Right cardiac atrium (tissue), 5 donors: ENCODE measurements around the gene STXBP5. TPM values are rescaled to one million over a fixed set of nuclear protein-coding genes. Genes with fewer than 3 reads are reported as not detected.

ENCODE experiments used
- ATAC-seq, 2 donors: fragments of 200-7000 bp; cut with Tn5 transposase; one replicate each; pipeline versions ENCODE4 v1.8.0 to v1.9.1; 2020; ENCODE audit warnings: moderate library complexity in 2 of 2, mild to moderate bottlenecking in 1 of 2
- DNase-seq, 3 donors: peaks; one replicate each; pipeline ENCODE4 v3.0.0-alpha.2; 2020
- H3K27ac ChIP-seq: one replicate; pipeline ENCODE4 v1.5.1; 2013; ENCODE audit warnings: mild to moderate bottlenecking, low read length, control low read depth, moderate library complexity
- H3K27me3 ChIP-seq: one replicate; pipeline ENCODE4 v1.6.1; 2013; ENCODE audit not compliant: control insufficient read depth, insufficient read depth
- H3K4me1 ChIP-seq: one replicate; pipeline ENCODE4 v1.6.1; 2013; ENCODE audit warnings: low read length; ENCODE audit not compliant: control insufficient read depth, insufficient read depth
- H3K4me3 ChIP-seq: one replicate; pipeline ENCODE4 v1.5.1; 2013; ENCODE audit warnings: low read length, control low read depth
- H3K9me3 ChIP-seq: one replicate; pipeline ENCODE4 v1.6.1; 2013; ENCODE audit warnings: low read length; ENCODE audit not compliant: control insufficient read depth
- WGBS: extraction: QIAGEN DNeasy Blood & Tissue Kit; methylation state at CpG from one replicate; pipeline ENCODE4 v1.1.7; 2013; 5-methylcytosine and 5-hydroxymethylcytosine counted together
- intact Hi-C, 4 donors: fragments of 100-400 bp; cut with DNase I; formaldehyde crosslinking; loops; one replicate each; pipeline versions ENCODE4 v1.11.0 to v1.14.0; 2022 to 2023
- polyA plus RNA-seq: library from polyadenylated mRNA; stranded (reverse); fragments of 200-250 nt; gene quantifications from one replicate; pipeline ENCODE4 v1.2.3, GENCODE V29; 2013
- total RNA-seq, 4 donors: library from RNA; stranded (reverse); fragmentation: NEBNext Ultra II Directional; extraction: Animal tissue kit (Norgen Biotek cat#: 25700); gene quantifications; one replicate each; pipeline ENCODE4 v1.2.1, GENCODE V29; 2021
- donor health status: healthy with polysubstance abuse.
- donor health status: DM: no; HTN: yes; CAD: no.
- donor health status: DM: no; HTN: no; CAD: no.
- donor health status: DM: no; HTN: yes; CAD: no; lungs with severe emphysema.
- donor health status: DM: yes; HTN: yes; CAD: no.

Gene STXBP5
- total and polyA plus RNA-seq, 5 donors: 6.4 to 13.0 (median 12.1) TPM

DNA sequence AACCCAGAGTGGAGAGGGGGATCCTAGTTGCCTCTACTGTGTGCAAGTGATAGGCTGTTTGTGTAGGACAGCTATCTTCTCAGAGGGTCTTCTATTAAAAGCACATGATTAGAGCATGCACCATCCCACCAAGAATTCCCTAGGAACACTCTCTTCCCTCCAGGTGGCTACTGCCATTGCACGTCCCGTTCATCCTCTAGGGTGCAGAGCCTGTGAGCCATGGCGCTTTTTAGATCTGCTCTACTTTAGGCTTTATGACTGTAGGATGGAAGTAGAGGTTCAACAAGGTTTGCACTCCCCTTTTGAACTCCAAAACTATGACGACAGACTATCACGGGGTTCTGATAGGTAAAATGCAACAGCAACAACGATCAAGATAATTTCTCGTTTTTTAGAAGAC, 213.7 kb downstream of the STXBP5 start:
- H3K9me3 ChIP-seq: no peaks in the 10 kb centered on the region
- H3K4me3 ChIP-seq: no peak overlapping the region
- 86% methylated on average over 7 of the region's 7 CpGs for WGBS
- H3K27ac ChIP-seq: no peak overlapping the region
- H3K27me3 ChIP-seq: no peaks in the 10 kb centered on the region
- ATAC-seq (no peak), DNase-seq (no peak)
- intact Hi-C loops: no loop called here
- H3K4me1 ChIP-seq: no peaks in the 10 kb centered on the region

DNA sequence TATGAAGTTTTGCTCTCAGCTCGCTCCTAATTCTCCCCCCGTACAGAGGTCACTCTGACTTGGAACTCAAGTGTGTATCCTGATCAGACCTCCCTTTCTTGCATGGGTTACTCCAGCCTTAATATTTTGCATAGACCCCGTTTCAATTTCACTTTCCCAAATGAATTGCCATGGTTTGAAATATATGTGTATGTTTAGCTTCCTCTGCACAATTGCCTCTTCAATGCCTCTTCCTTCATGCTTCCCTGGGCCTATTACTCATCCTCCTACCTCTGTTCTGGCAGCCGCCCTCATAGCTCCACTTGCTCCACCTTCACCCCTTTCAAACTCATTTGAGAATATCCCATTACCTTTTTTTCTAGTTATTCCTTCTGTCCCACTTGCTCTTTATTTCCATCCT, 214.3 kb downstream of the STXBP5 start:
- ATAC-seq (no peak), DNase-seq (no peak)
- H3K9me3 ChIP-seq: no peaks in the 10 kb centered on the region
- no peak overlapping the region for H3K27ac ChIP-seq
- H3K4me1 ChIP-seq: no peaks in the 10 kb centered on the region
- intact Hi-C loops: no loop called here
- no peak overlapping the region for H3K4me3 ChIP-seq
- WGBS: 87% methylated on average over 4 of the region's 4 CpGs
- H3K27me3 ChIP-seq: no peaks in the 10 kb centered on the region

DNA sequence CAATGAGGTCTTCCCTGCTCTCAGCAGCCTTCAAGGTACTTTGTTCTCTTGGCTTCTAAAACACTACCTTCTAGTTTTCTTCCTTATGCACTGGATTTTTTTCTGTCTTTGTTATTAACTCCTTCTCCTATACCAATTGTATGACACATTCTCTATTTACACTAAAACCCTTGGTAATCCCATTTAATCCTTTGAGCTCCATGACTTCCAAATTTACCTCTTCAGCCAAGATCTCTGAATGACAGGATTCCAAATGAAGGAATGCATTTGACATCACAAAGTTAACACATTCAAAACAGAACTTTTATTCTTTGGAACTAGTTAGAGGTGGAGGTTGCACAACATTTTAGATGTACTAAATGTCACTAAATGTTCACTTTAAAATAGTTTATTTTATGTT, 217.7 kb downstream of the STXBP5 start:
- Histone ChIP-seq H3K27ac (no peak overlapping the region), H3K4me3 (no peak overlapping the region), H3K4me1 (no peaks in the 10 kb centered on the region), H3K27me3 (no peaks in the 10 kb centered on the region), H3K9me3 (no peaks in the 10 kb centered on the region)
- intact Hi-C loops: no loop called here
- DNase-seq (no peak), ATAC-seq (no peak)

DNA sequence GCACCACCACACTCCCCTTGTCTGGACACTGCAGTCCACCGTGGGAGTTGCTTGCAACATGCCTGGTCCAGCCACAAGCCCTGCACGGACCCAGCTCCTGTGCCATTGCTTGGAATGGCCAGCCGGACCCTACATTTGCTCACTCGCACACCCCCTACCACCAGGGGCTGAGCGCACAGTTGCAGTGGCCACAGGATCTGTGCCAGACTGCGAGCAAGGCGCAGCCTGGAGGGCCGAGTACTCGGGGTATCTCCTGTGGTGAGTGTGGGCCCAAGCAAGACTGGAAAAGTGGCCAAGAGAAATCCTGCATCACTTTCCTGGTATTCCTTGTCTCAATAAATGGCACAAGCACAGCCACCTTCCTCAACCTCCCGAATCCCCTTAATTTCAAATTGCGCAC, 218.9 kb downstream of the STXBP5 start:
- ATAC-seq (no peak), DNase-seq (no peak)
- intact Hi-C loops: no loop called here
- Histone ChIP-seq H3K9me3 (no peaks in the 10 kb centered on the region), H3K27ac (no peak overlapping the region), H3K27me3 (no peaks in the 10 kb centered on the region), H3K4me3 (no peak overlapping the region), H3K4me1 (no peaks in the 10 kb centered on the region)
- 95% methylated on average over 11 of the region's 11 CpGs for WGBS

DNA sequence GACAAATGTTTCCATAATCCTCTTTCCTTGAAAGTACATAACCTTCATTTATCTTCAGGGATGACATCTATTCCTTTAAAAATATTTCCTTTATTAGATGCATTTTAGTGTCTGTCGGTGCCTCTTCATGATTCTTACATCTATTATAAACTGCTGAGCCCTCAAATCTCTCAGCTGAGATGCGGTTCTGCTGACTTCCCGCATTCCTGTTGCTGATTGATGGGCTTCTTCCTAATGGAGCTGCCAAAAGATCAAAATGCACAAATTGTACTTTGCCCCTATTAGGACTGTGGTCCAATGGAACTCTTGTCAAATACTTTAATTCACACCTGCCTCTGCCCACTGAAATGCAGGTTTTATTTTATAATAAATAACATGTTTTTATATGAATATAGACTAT, 225.6 kb downstream of the STXBP5 start:
- WGBS: 61% methylated on average over 3 of the region's 3 CpGs
- intact Hi-C loops: no loop called here
- no peaks in the 10 kb centered on the region for H3K9me3 ChIP-seq
- DNase-seq (no peak), ATAC-seq (no peak)
- H3K4me3 ChIP-seq: no peak overlapping the region
- no peak overlapping the region for H3K27ac ChIP-seq
- H3K27me3 ChIP-seq: no peaks in the 10 kb centered on the region
- H3K4me1 ChIP-seq: no peaks in the 10 kb centered on the region

DNA sequence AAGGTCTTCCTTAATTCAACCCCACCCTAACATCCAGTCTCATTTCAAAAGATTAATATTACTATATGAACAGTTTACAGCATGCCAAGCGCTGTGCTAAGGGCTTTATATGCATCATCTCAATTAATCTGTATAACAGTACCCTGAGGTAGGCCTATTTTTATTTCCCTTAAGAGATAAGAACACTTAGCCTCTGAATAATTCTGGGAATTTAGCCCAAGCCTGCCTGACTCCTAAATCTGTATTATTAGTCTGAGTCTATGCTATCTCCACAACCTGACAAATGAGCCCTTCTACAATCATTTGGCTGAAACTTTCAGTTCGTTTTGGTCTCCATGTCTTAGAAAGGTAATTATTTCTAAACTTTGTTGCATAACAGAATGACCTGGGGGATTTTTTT, 226.6 kb downstream of the STXBP5 start:
- intact Hi-C loops: no loop called here
- ATAC-seq (no peak), DNase-seq (no peak)
- Histone ChIP-seq H3K4me1 (no peaks in the 10 kb centered on the region), H3K27me3 (no peaks in the 10 kb centered on the region), H3K27ac (no peak overlapping the region), H3K9me3 (no peaks in the 10 kb centered on the region), H3K4me3 (no peak overlapping the region)
- WGBS: 88% methylated on average over 2 of the region's 2 CpGs

DNA sequence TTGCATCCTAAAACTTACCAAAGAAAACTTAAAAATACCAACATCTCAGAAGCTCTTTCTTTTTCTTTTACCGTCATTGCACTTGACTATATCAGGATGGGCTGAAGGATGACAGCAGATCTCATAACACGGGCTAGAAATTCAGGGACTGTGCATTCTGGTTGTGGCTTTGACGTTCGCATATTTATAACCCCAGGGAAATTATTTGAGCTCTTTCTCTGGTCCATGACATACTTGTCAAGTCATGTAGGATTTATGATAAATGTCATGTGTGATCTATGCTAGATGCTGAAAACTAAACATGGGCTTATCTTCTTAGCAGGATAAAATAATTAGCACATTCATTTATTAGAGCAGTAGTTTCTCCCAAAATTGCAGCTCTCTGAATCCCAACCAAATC, 229.9 kb downstream of the STXBP5 start:
- H3K27ac ChIP-seq: no peak overlapping the region
- H3K4me3 ChIP-seq: no peak overlapping the region
- no peak for ATAC-seq
- 73% methylated on average over 4 of the region's 4 CpGs for WGBS
- intact Hi-C loops: no loop called here
- no peak for DNase-seq
- H3K27me3 ChIP-seq: no peaks in the 10 kb centered on the region
- no peaks in the 10 kb centered on the region for H3K9me3 ChIP-seq
- H3K4me1 ChIP-seq: no peaks in the 10 kb centered on the region

DNA sequence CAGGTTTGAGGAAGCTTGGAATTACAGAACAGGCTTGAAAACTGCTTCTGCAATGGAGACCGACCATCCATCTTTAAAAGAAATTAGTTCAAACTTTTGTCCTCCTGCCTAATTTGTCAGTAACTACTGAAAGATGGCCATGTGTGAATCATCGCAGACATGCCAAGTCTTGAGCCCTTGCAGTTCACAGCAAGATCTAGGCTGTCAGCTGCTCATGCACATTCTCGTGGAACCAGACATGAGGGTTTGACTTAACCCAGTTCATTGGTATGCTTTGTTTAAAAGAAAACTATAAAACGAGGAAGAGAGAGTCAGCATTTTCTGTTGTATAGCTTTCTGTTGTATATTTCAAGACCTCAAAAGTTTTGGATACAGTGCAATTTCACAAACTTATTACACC, 230.3 kb downstream of the STXBP5 start:
- H3K4me3 ChIP-seq: no peak overlapping the region
- intact Hi-C loops: no loop called here
- no peaks in the 10 kb centered on the region for H3K9me3 ChIP-seq
- 38% methylated on average over 4 of the region's 4 CpGs for WGBS
- DNase-seq: no peak
- no peak overlapping the region for H3K27ac ChIP-seq
- H3K4me1 ChIP-seq: no peaks in the 10 kb centered on the region
- H3K27me3 ChIP-seq: no peaks in the 10 kb centered on the region
- no peak for ATAC-seq

DNA sequence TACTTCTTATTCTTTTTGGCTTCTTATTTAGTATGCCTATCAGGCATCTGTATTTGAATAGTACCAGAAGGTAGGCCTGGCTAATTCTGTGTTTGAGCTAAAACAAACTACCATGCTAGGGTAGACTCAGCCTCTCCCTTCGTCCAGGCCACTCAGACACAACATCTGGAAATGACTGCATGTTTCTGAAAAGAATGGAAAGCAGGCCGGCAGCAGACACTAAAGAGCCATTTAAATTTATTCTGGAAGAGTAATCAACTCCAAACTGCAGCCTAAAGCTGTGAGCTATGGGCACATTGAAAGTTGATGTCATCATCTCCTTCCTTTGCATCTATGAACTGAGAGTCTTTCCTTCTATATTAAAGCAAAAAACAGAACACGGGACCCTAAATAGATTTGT, 233.4 kb downstream of the STXBP5 start:
- intact Hi-C loops: no loop called here
- WGBS: 76% methylated on average over 3 of the region's 3 CpGs

DNA sequence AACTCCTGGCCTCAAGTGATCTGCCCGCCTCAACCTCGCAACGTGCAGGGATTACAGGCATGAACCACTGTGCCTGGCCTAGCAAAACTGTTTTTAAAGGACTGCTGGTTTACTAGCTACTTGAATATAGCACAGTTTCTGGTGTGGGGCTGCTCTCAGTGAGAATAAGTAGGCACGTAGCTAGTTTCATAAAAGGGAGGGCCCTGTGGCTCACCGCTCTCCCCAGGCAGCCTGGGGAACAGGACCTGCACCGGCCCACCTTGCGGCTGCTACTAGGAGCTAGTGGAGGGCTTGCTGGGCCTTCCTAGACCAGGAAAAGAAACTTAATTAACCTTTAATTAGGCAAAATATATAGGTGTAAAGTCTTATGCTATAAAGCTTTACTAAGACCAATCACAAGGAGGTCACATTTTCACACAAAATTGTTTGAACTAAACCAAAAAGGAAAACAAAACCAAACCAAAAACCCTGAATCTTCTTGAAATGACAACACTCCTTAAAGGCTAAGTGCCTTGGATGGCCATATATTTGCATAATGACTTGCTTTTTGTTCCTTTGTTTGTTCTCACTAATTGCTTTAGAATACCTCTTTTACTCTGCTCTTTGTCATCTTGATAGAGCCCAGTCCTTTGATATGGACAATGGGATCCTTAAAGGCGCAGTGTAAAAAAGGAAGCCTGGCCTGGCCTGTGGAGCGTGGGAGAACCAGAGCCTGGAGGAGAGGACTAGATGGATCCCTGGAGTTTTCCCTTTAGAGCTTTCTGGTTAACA, 234.7 kb downstream of the STXBP5 start:
- WGBS: 89% methylated on average over 9 of the region's 9 CpGs
- Histone ChIP-seq H3K4me3 (no peak overlapping the region), H3K27ac (no peak overlapping the region), H3K27me3 (no peaks in the 10 kb centered on the region), H3K4me1 (peaks cover 2% of the 10 kb centered on the region), H3K9me3 (no peaks in the 10 kb centered on the region)
- intact Hi-C loops: no loop called here
- ATAC-seq: no peak
- no peak for DNase-seq

More for the DNA sequence above, 233.4 kb downstream of the STXBP5 start:
- ATAC-seq (no peak), DNase-seq (no peak)
- H3K27me3 ChIP-seq: no peaks in the 10 kb centered on the region
- peaks cover 2% of the 10 kb centered on the region for H3K4me1 ChIP-seq
- H3K4me3 ChIP-seq: no peak overlapping the region
- no peak overlapping the region for H3K27ac ChIP-seq
- H3K9me3 ChIP-seq: no peaks in the 10 kb centered on the region
